Immature natural killer cell (primary cell): Measurements from ENCODE around the gene RAB43. TPM values are rescaled to one million over a fixed set of nuclear protein-coding genes. Genes with fewer than 3 reads are reported as not detected.
"Not testable (repeated sequence)": the region's sequence is repeated elsewhere in the genome, so short reads cannot be mapped to it uniquely, and the experiment has no call there.

Experiments
- DNase-seq, 3 donors: peaks; one replicate each; pipeline ENCODE4 v3.0.0; 2022; ENCODE audit warnings: mixed read lengths in 1 of 3
- H3K27ac Mint-ChIP-seq, 6 donors: one replicate each; pipeline ENCODE4 v1.8.0; 2020; ENCODE audit warnings: mixed read lengths in 6 of 6, mild to moderate bottlenecking in 5 of 6, inconsistent platforms in 4 of 6, moderate library complexity in 3 of 6
- H3K27me3 Mint-ChIP-seq, 3 donors: one replicate each; pipeline ENCODE4 v1.8.0; 2020 to 2021; ENCODE audit warnings: low read depth in 3 of 3, mild to moderate bottlenecking in 3 of 3, mixed read lengths in 3 of 3, moderate library complexity in 3 of 3, inconsistent platforms in 1 of 3
- H3K36me3 Mint-ChIP-seq, 3 donors: one replicate each; pipeline ENCODE4 v1.8.0; 2020; ENCODE audit warnings: mixed read lengths in 3 of 3, inconsistent platforms in 2 of 3, mild to moderate bottlenecking in 2 of 3
- H3K4me1 Mint-ChIP-seq, 2 donors: one replicate each; pipeline ENCODE4 v1.8.0; 2020; ENCODE audit warnings: inconsistent platforms in 2 of 2, mild to moderate bottlenecking in 2 of 2, mixed read lengths in 2 of 2, moderate library complexity in 1 of 2
- H3K4me3 Mint-ChIP-seq, 5 donors: one replicate each; pipeline ENCODE4 v1.8.0; 2020; ENCODE audit warnings: mild to moderate bottlenecking in 5 of 5, mixed read lengths in 5 of 5, inconsistent platforms in 3 of 5, moderate library complexity in 3 of 5
- H3K9me3 Mint-ChIP-seq, 6 donors: one replicate each; pipeline ENCODE4 v1.8.0; 2020; ENCODE audit warnings: mild to moderate bottlenecking in 6 of 6, mixed read lengths in 6 of 6, inconsistent platforms in 4 of 6, moderate library complexity in 3 of 6
- polyA plus RNA-seq, 3 donors: library from polyadenylated mRNA; unstranded; fragments of 300-500 nt; fragmentation: Illumina TruSeq; gene quantifications; one replicate each; pipeline ENCODE4 v1.2.3, GENCODE V29; 2021

RAB43 gene
- polyA plus RNA-seq, 3 donors from 2014 or later: 8.1 to 20.1 (median 12.5) TPM

- DNase-seq: peak; percentile 33 to 38 (median 34)
- Mint-ChIP-seq H3K27ac (peak overlapping the region; percentile 73 to 95 (median 90)), H3K9me3 (no peaks in the 10 kb centered on the region), H3K4me1 (peaks cover 41 to 54% of the 10 kb centered on the region in 2 donors), H3K4me3 (peak overlapping the region; percentile 61 to 72 (median 66)), H3K36me3 (no peaks in the 10 kb centered on the region), H3K27me3 (peaks cover 0 to 4% (median 2%) of the 10 kb centered on the region in 3 donors)
These were observed 51.3 kb downstream of the RAB43 start for GRCh38 chr3:129070086-129070885.

GRCh38 chr3:129069313-129070085 lies 52.1 kb downstream of the RAB43 start:
- H3K4me3 Mint-ChIP-seq: peak overlapping the region; percentile 61 to 72 (median 70)
- peak overlapping the region; percentile 73 to 95 (median 90) for H3K27ac Mint-ChIP-seq
- not testable (repeated sequence) for H3K27me3 Mint-ChIP-seq, H3K36me3 Mint-ChIP-seq, H3K9me3 Mint-ChIP-seq
- peak; percentile 43 to 58 (median 52) for DNase-seq
- peaks cover 46 to 54% of the 10 kb centered on the region in 2 donors for H3K4me1 Mint-ChIP-seq

- peak; percentile 25 to 34 (median 25) for DNase-seq
- H3K4me3 Mint-ChIP-seq: peak overlapping the region; percentile 67 to 72 (median 71)
- no peaks in the 10 kb centered on the region for H3K9me3 Mint-ChIP-seq
These were observed 53.2 kb downstream of the RAB43 start for GRCh38 chr3:129068291-129068886.

GRCh38 chr3:129067719-129068118 lies 53.9 kb downstream of the RAB43 start:
- DNase-seq: peak; percentile 12 to 40 (median 33)
- Mint-ChIP-seq H3K4me3 (peak overlapping the region; percentile 67 to 73 (median 71)), H3K4me1 (peaks cover 46 to 54% of the 10 kb centered on the region in 2 donors), H3K27ac (peak overlapping the region; percentile 53 to 80 (median 62))
- H3K36me3 Mint-ChIP-seq, H3K9me3 Mint-ChIP-seq, H3K27me3 Mint-ChIP-seq: not testable (repeated sequence)

More at GRCh38 chr3:129068291-129068886, 53.2 kb downstream of the RAB43 start:
- H3K27me3 Mint-ChIP-seq: peaks cover 0 to 4% (median 2%) of the 10 kb centered on the region in 3 donors
- H3K36me3 Mint-ChIP-seq: no peaks in the 10 kb centered on the region
- H3K27ac Mint-ChIP-seq: peak overlapping the region in 5 of 6 donors; percentile 57 to 95 (median 88)
- H3K4me1 Mint-ChIP-seq: peaks cover 46 to 54% of the 10 kb centered on the region in 2 donors

GRCh38 chr3:129065720-129066073 lies 55.9 kb downstream of the RAB43 start:
- H3K4me3 Mint-ChIP-seq: peak overlapping the region in 1 of 5 donors; percentile 10
- peak overlapping the region in 5 of 6 donors; percentile 5 to 71 (median 43) for H3K27ac Mint-ChIP-seq

GRCh38 chr3:129065016-129065719 lies 56.4 kb downstream of the RAB43 start:
- H3K9me3 Mint-ChIP-seq: no peaks in the 10 kb centered on the region
- no peak for DNase-seq
- H3K4me3 Mint-ChIP-seq: peak overlapping the region in 3 of 5 donors; percentile 0 to 20 (median 10)
- H3K27me3 Mint-ChIP-seq: peaks cover 2 to 4% (median 2%) of the 10 kb centered on the region in 3 donors
- no peaks in the 10 kb centered on the region for H3K36me3 Mint-ChIP-seq
- peaks cover 31 to 36% of the 10 kb centered on the region in 2 donors for H3K4me1 Mint-ChIP-seq
- H3K27ac Mint-ChIP-seq: peak overlapping the region; percentile 5 to 71 (median 49)

More at GRCh38 chr3:129065720-129066073, 55.9 kb downstream of the RAB43 start:
- H3K4me1 Mint-ChIP-seq: peaks cover 37 to 42% of the 10 kb centered on the region in 2 donors
- H3K36me3 Mint-ChIP-seq: no peaks in the 10 kb centered on the region
- no peaks in the 10 kb centered on the region for H3K9me3 Mint-ChIP-seq
- DNase-seq: no peak
- H3K27me3 Mint-ChIP-seq: peaks cover 2 to 4% (median 2%) of the 10 kb centered on the region in 3 donors

GRCh38 chr3:129063841-129064482 lies 57.6 kb downstream of the RAB43 start:
- peaks cover 19 to 24% of the 10 kb centered on the region in 2 donors for H3K4me1 Mint-ChIP-seq
- H3K27ac Mint-ChIP-seq: peak overlapping the region in 1 of 6 donors; percentile 30
- DNase-seq: no peak
- H3K4me3 Mint-ChIP-seq: no peak overlapping the region
- peaks cover 0 to 2% (median 0%) of the 10 kb centered on the region in 3 donors for H3K27me3 Mint-ChIP-seq
- H3K9me3 Mint-ChIP-seq: no peaks in the 10 kb centered on the region
- H3K36me3 Mint-ChIP-seq: no peaks in the 10 kb centered on the region

- no peaks in the 10 kb centered on the region for H3K9me3 Mint-ChIP-seq
- H3K36me3 Mint-ChIP-seq: no peaks in the 10 kb centered on the region
- H3K27me3 Mint-ChIP-seq: peaks cover 0 to 2% (median 0%) of the 10 kb centered on the region in 3 donors
- H3K27ac Mint-ChIP-seq: no peak overlapping the region
- H3K4me1 Mint-ChIP-seq: peaks cover 15 to 20% of the 10 kb centered on the region in 2 donors
- H3K4me3 Mint-ChIP-seq: no peak overlapping the region
- no peak for DNase-seq
These were observed 58.4 kb downstream of the RAB43 start for GRCh38 chr3:129063091-129063640.

- Mint-ChIP-seq H3K9me3 (peaks cover 0 to 1% (median 0%) of the 10 kb centered on the region in 6 donors), H3K4me1 (peaks cover 8 to 11% of the 10 kb centered on the region in 2 donors), H3K27me3 (peaks cover 0 to 2% (median 0%) of the 10 kb centered on the region in 3 donors), H3K27ac (peak overlapping the region in 1 of 6 donors; percentile 68), H3K36me3 (no peaks in the 10 kb centered on the region), H3K4me3 (no peak overlapping the region)
- DNase-seq: no peak
These were observed 59.4 kb downstream of the RAB43 start for GRCh38 chr3:129061888-129062834.

- H3K27me3 Mint-ChIP-seq: peaks cover 0 to 2% (median 0%) of the 10 kb centered on the region in 3 donors
- no peaks in the 10 kb centered on the region for H3K36me3 Mint-ChIP-seq
- peaks cover 5 to 8% of the 10 kb centered on the region in 2 donors for H3K4me1 Mint-ChIP-seq
- H3K27ac Mint-ChIP-seq: no peak overlapping the region
- H3K9me3 Mint-ChIP-seq: peaks cover 0 to 2% (median 0%) of the 10 kb centered on the region in 6 donors
- H3K4me3 Mint-ChIP-seq: no peak overlapping the region
- no peak for DNase-seq
These were observed 60.3 kb downstream of the RAB43 start for GRCh38 chr3:129061023-129061887.
